C4-2B (cell line): ENCODE data around the gene HBA2.

ENCODE experiments used
- CTCF ChIP-seq: fragments of 450-650 bp; conservative IDR thresholded peaks from 2 replicates; pipeline ENCODE4 v1.5.1; 2017; ENCODE audit warnings: mild to moderate bottlenecking
- ZFX ChIP-seq: fragments of 450-650 bp; IDR thresholded peaks from 2 replicates; pipeline ENCODE4 v1.6.1; 2017

GRCh38 chr16:159136-159849 is 13.4 kb upstream of the HBA2 start:
- TF ChIP-seq CTCF = no peak
- no peak for TF ChIP-seq ZFX
